Neuron (in vitro differentiated cells): ENCODE measurements around the gene ELOF1.
"Not testable (repeated sequence)": the region's sequence is repeated elsewhere in the genome, so short reads cannot be mapped to it uniquely, and the experiment has no call there.

Source experiments
- H2AFZ ChIP-seq: one replicate; pipeline ENCODE4 v1.6.1; 2013; ENCODE audit warnings: low read depth, mild to moderate bottlenecking, inconsistent platforms, low read length, moderate library complexity
- H3K27me3 ChIP-seq: one replicate; pipeline ENCODE4 v1.6.1; 2013; ENCODE audit warnings: low read length; ENCODE audit not compliant: insufficient read depth
- H3K36me3 ChIP-seq: one replicate; pipeline ENCODE4 v1.6.1; 2013; ENCODE audit warnings: low read length; ENCODE audit not compliant: insufficient read depth
- H3K4me1 ChIP-seq: one replicate; pipeline ENCODE4 v1.6.1; 2013; ENCODE audit warnings: low read length; ENCODE audit not compliant: insufficient read depth
- H3K4me3 ChIP-seq: 2 replicates; pipeline ENCODE4 v1.5.1; 2013; ENCODE audit warnings: mild to moderate bottlenecking, low read length, moderate library complexity
- H3K9me3 ChIP-seq: one replicate; pipeline ENCODE4 v1.6.1; 2013; ENCODE audit warnings: low read length

The ELOF1 gene

GRCh38 chr19:11558881-11559828, at the start of gene ELOF1:
Gene ELOF1 (minus strand): TSS chr19:11559230. CDS start chr19:11554347, 4,883 bp downstream.
- Histone ChIP-seq H2AFZ (no peak within 1 kb of the TSS), H3K4me3 (peak within 1 kb of the TSS; percentile 74), H3K4me1 (peaks cover 9% of the 10 kb centered on the region), H3K27me3 (no peaks in the 10 kb centered on the region), H3K9me3 (no peaks in the 10 kb centered on the region), H3K36me3 (peaks cover 8% of the 10 kb centered on the region)

GRCh38 chr19:11606484-11606883, 47.5 kb upstream of the ELOF1 start:
- Histone ChIP-seq H3K4me1 (no peaks in the 10 kb centered on the region), H2AFZ (no peak overlapping the region), H3K27me3 (no peaks in the 10 kb centered on the region), H3K36me3 (peaks cover 70% of the 10 kb centered on the region), H3K9me3 (peaks cover 61% of the 10 kb centered on the region), H3K4me3 (no peak overlapping the region)

- Histone ChIP-seq H3K36me3 (peaks cover 47% of the 10 kb centered on the region), H3K9me3 (peaks cover 40% of the 10 kb centered on the region)
- H2AFZ ChIP-seq, H3K4me1 ChIP-seq, H3K27me3 ChIP-seq, H3K4me3 ChIP-seq: not testable (repeated sequence)
These were observed 40.7 kb upstream of the ELOF1 start for GRCh38 chr19:11599704-11600103.

GRCh38 chr19:11598746-11599145, 39.7 kb upstream of the ELOF1 start:
- Histone ChIP-seq H3K4me3 (peak overlapping the region; percentile 91), H3K27me3 (no peaks in the 10 kb centered on the region), H3K9me3 (peaks cover 30% of the 10 kb centered on the region), H3K36me3 (peaks cover 37% of the 10 kb centered on the region), H3K4me1 (peaks cover 5% of the 10 kb centered on the region), H2AFZ (no peak overlapping the region)

GRCh38 chr19:11598103-11598483, 39.1 kb upstream of the ELOF1 start:
- H3K9me3 ChIP-seq: peaks cover 27% of the 10 kb centered on the region
- peaks cover 31% of the 10 kb centered on the region for H3K36me3 ChIP-seq
- peaks cover 5% of the 10 kb centered on the region for H3K4me1 ChIP-seq
- no peaks in the 10 kb centered on the region for H3K27me3 ChIP-seq
- peak overlapping the region; percentile 91 for H3K4me3 ChIP-seq
- H2AFZ ChIP-seq: no peak overlapping the region

- H3K9me3 ChIP-seq: peaks cover 21% of the 10 kb centered on the region
- no peak within 1 kb of the TSS for H2AFZ ChIP-seq
- peaks cover 5% of the 10 kb centered on the region for H3K4me1 ChIP-seq
- H3K36me3 ChIP-seq: peaks cover 25% of the 10 kb centered on the region
- no peaks in the 10 kb centered on the region for H3K27me3 ChIP-seq
- H3K4me3 ChIP-seq: peak within 1 kb of the TSS; percentile 91
These were observed 38.4 kb upstream of the ELOF1 start, which contains the start of gene ZNF627 for GRCh38 chr19:11597202-11598102. Gene ZNF627 (plus strand): TSS chr19:11597483. CDS start chr19:11597628, 145 bp downstream.

GRCh38 chr19:11596156-11596555, 37.1 kb upstream of the ELOF1 start:
- Histone ChIP-seq H3K36me3 (peaks cover 19% of the 10 kb centered on the region), H3K4me1 (peaks cover 5% of the 10 kb centered on the region), H2AFZ (no peak overlapping the region), H3K4me3 (no peak overlapping the region), H3K9me3 (peaks cover 13% of the 10 kb centered on the region), H3K27me3 (no peaks in the 10 kb centered on the region)

- no peak overlapping the region for H3K4me3 ChIP-seq
- no peaks in the 10 kb centered on the region for H3K27me3 ChIP-seq
- H3K4me1 ChIP-seq: peaks cover 5% of the 10 kb centered on the region
- H2AFZ ChIP-seq: no peak overlapping the region
- H3K9me3 ChIP-seq: peaks cover 4% of the 10 kb centered on the region
- peaks cover 6% of the 10 kb centered on the region for H3K36me3 ChIP-seq
These were observed 35.1 kb upstream of the ELOF1 start for GRCh38 chr19:11594084-11594483.

GRCh38 chr19:11587975-11588631, 29.1 kb upstream of the ELOF1 start:
- Histone ChIP-seq H3K36me3 (no peaks in the 10 kb centered on the region), H3K4me3 (no peak overlapping the region), H3K4me1 (no peaks in the 10 kb centered on the region), H2AFZ (no peak overlapping the region), H3K27me3 (no peaks in the 10 kb centered on the region), H3K9me3 (no peaks in the 10 kb centered on the region)

- Histone ChIP-seq H3K36me3 (no peaks in the 10 kb centered on the region), H3K4me3 (no peak overlapping the region), H3K9me3 (no peaks in the 10 kb centered on the region), H3K27me3 (no peaks in the 10 kb centered on the region), H2AFZ (no peak overlapping the region), H3K4me1 (no peaks in the 10 kb centered on the region)
These were observed 28.4 kb upstream of the ELOF1 start for GRCh38 chr19:11587302-11587974.

- Histone ChIP-seq H3K4me3 (no peak overlapping the region), H3K27me3 (no peaks in the 10 kb centered on the region), H3K4me1 (no peaks in the 10 kb centered on the region), H3K36me3 (no peaks in the 10 kb centered on the region), H2AFZ (no peak overlapping the region), H3K9me3 (no peaks in the 10 kb centered on the region)
These were observed 27.3 kb upstream of the ELOF1 start for GRCh38 chr19:11586331-11586730.

GRCh38 chr19:11581740-11582139, 22.7 kb upstream of the ELOF1 start:
- no peaks in the 10 kb centered on the region for H3K9me3 ChIP-seq
- peaks cover 9% of the 10 kb centered on the region for H3K4me1 ChIP-seq
- H3K36me3 ChIP-seq: no peaks in the 10 kb centered on the region
- H3K27me3 ChIP-seq: no peaks in the 10 kb centered on the region
- no peak overlapping the region for H3K4me3 ChIP-seq
- no peak overlapping the region for H2AFZ ChIP-seq
